ENCODE data around the gene B3GNT3. TPM values are rescaled to one million over a fixed set of nuclear protein-coding genes. Genes with fewer than 3 reads are reported as not detected.

B3GNT3 gene
- total and polyA plus RNA-seq, 2 donors (not counting 1 experiment from before 2014, with no cell fraction given), result not detected

GRCh38 chr19:17817668-17818363 lies 22.9 kb downstream of the B3GNT3 start:
- H3K27me3 ChIP-seq (ENCODE audit: control insufficient read depth, insufficient read depth, low read length), result no peaks in the 10 kb centered on the region
- H3K36me3 ChIP-seq (ENCODE audit: control insufficient read depth, insufficient read depth, low read length), result no peaks in the 10 kb centered on the region
- no peaks in the 10 kb centered on the region for H3K79me2 ChIP-seq (ENCODE audit: control insufficient read depth, insufficient read depth, low read length)
- H4K20me1 ChIP-seq (ENCODE audit: control insufficient read depth, extremely low read depth, insufficient read depth, low read length), result no peaks in the 10 kb centered on the region
- no peak overlapping the region for H3K4me2 ChIP-seq (ENCODE audit: extremely low read depth, insufficient read depth, low read length)
- no peaks in the 10 kb centered on the region for H3K4me1 ChIP-seq (ENCODE audit: control insufficient read depth, extremely low read depth, insufficient read depth, low read length)
- H3K27ac ChIP-seq (ENCODE audit: insufficient read depth, low read length), result no peak overlapping the region
- H2AFZ ChIP-seq (ENCODE audit: low read length), result no peak overlapping the region
- H3K9ac ChIP-seq (ENCODE audit: insufficient read depth, low read length), result no peak overlapping the region
- H3K9me3 ChIP-seq (ENCODE audit: control insufficient read depth, insufficient read depth, low read depth, low read length), result no peaks in the 10 kb centered on the region
- no peak for DNase-seq (ENCODE audit: low read depth in 2 of 2)
- TF ChIP-seq CTCF (conservative IDR thresholded peaks at IDR 0.05 in 1 of 2, IDR thresholded peaks at IDR 0.05 in 1 of 2; ENCODE audit: low read depth in 1 of 2, low read length in 2 of 2) (no peak), EZH2 (IDR thresholded peaks at IDR 0.05; ENCODE audit: low read length, missing control alignments) (no peak)
- no peak overlapping the region for H3K4me3 ChIP-seq (replicated peaks in 1 of 4; ENCODE audit: control extremely low read depth in 1 of 4, insufficient read depth in 1 of 4, low read depth in 3 of 4, low read length in 4 of 4)

GRCh38 chr19:17821190-17821589 lies 26.3 kb downstream of the B3GNT3 start, which contains the start of gene INSL3:
TSS of gene INSL3 (minus strand) at chr19:17821519. CDS start at chr19:17821506, 13 bp downstream.
- no peaks in the 10 kb centered on the region for H3K36me3 ChIP-seq (ENCODE audit: control insufficient read depth, insufficient read depth, low read length)
- H4K20me1 ChIP-seq (ENCODE audit: control insufficient read depth, extremely low read depth, insufficient read depth, low read length), result no peaks in the 10 kb centered on the region
- H2AFZ ChIP-seq (ENCODE audit: low read length), result no peak within 1 kb of the TSS
- no peak for TF ChIP-seq CTCF (conservative IDR thresholded peaks at IDR 0.05 in 1 of 2, IDR thresholded peaks at IDR 0.05 in 1 of 2; ENCODE audit: low read depth in 1 of 2, low read length in 2 of 2)
- DNase-seq (ENCODE audit: low read depth in 2 of 2), result no peak
- H3K4me1 ChIP-seq (ENCODE audit: control insufficient read depth, extremely low read depth, insufficient read depth, low read length), result no peaks in the 10 kb centered on the region
- no peak within 1 kb of the TSS for H3K9ac ChIP-seq (ENCODE audit: insufficient read depth, low read length)
- no peak within 1 kb of the TSS for H3K4me3 ChIP-seq (replicated peaks in 1 of 4; ENCODE audit: control extremely low read depth in 1 of 4, insufficient read depth in 1 of 4, low read depth in 3 of 4, low read length in 4 of 4)
- H3K27me3 ChIP-seq (ENCODE audit: control insufficient read depth, insufficient read depth, low read length), result peaks cover 4% of the 10 kb centered on the region
- H3K4me2 ChIP-seq (ENCODE audit: extremely low read depth, insufficient read depth, low read length), result no peak within 1 kb of the TSS
- no peak within 1 kb of the TSS for H3K27ac ChIP-seq (ENCODE audit: insufficient read depth, low read length)
- H3K9me3 ChIP-seq (ENCODE audit: control insufficient read depth, insufficient read depth, low read depth, low read length), result no peaks in the 10 kb centered on the region
- no peaks in the 10 kb centered on the region for H3K79me2 ChIP-seq (ENCODE audit: control insufficient read depth, insufficient read depth, low read length)

GRCh38 chr19:17824339-17824738 lies 29.4 kb downstream of the B3GNT3 start:
- H3K4me1 ChIP-seq (ENCODE audit: control insufficient read depth, extremely low read depth, insufficient read depth, low read length), result no peaks in the 10 kb centered on the region
- no peak overlapping the region for H3K4me3 ChIP-seq (replicated peaks in 1 of 4; ENCODE audit: control extremely low read depth in 1 of 4, insufficient read depth in 1 of 4, low read depth in 3 of 4, low read length in 4 of 4)
- no peaks in the 10 kb centered on the region for H3K9me3 ChIP-seq (ENCODE audit: control insufficient read depth, insufficient read depth, low read depth, low read length)
- no peaks in the 10 kb centered on the region for H3K79me2 ChIP-seq (ENCODE audit: control insufficient read depth, insufficient read depth, low read length)
- H3K9ac ChIP-seq (ENCODE audit: insufficient read depth, low read length), result no peak overlapping the region
- no peak for DNase-seq (ENCODE audit: low read depth in 2 of 2)
- H3K27ac ChIP-seq (ENCODE audit: insufficient read depth, low read length), result no peak overlapping the region
- H3K27me3 ChIP-seq (ENCODE audit: control insufficient read depth, insufficient read depth, low read length), result peaks cover 4% of the 10 kb centered on the region
- no peak overlapping the region for H2AFZ ChIP-seq (ENCODE audit: low read length)
- no peak overlapping the region for H3K4me2 ChIP-seq (ENCODE audit: extremely low read depth, insufficient read depth, low read length)
- TF ChIP-seq CTCF (conservative IDR thresholded peaks at IDR 0.05 in 1 of 2, IDR thresholded peaks at IDR 0.05 in 1 of 2; ENCODE audit: low read depth in 1 of 2, low read length in 2 of 2) (no peak), EZH2 (IDR thresholded peaks at IDR 0.05; ENCODE audit: low read length, missing control alignments) (no peak)
- no peaks in the 10 kb centered on the region for H3K36me3 ChIP-seq (ENCODE audit: control insufficient read depth, insufficient read depth, low read length)
- no peaks in the 10 kb centered on the region for H4K20me1 ChIP-seq (ENCODE audit: control insufficient read depth, extremely low read depth, insufficient read depth, low read length)

All from fibroblast of lung (primary cell).